HG02981 (cell line): Measurements from ENCODE around the gene PXDC1.
A peak's percentile ranks its signal among the peaks of the same experiment; 100 is the strongest.

Experiments
- ATAC-seq: cut with Tn5 transposase; IDR thresholded peaks from one replicate; pipeline ENCODE4 v1.9.1; 2021; ENCODE audit warnings: mild to moderate bottlenecking, moderate library complexity; ENCODE audit not compliant: unreplicated experiment

The PXDC1 gene

DNA sequence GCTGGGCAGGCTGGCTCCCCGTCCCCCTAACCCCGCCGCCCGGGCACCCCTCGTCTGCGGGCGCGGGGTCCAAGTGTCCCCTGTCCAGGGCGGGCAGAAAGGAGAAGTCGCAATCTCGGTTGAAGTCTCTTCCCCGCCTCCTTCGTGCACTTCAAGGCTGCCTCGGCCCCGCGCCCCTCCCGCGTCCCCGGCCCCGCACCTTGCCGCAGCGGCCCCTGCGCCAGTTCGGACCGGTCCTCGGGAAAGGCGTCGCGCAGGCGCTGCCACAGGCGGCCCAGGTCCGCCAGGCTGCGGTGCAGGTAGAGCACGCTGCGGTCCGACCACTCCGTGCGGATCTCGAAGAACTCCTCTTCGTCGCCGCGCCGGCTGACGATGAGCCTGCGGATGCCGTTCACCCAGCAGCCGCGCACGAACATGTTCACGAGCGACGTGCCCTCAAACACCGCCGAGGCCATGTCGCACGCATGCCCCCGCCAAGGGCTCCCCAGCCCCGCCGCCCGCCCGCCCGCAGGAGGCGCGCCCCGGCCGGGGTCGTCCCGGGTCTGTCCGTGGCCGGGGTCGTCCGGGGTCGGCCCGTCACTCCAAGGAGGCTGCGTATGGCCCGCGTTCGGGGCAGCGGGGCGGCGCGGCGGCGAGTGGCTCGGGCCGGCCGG is at the start of gene PXDC1:
PXDC1 (minus strand) TSS at position 637 of the 653 bp plus-strand sequence; CDS start at position 455, 182 bp downstream.
- ATAC-seq = peak; percentile 11

GRCh38 chr6:3800850-3801591 is 49.5 kb upstream of the PXDC1 start:
- no peak for ATAC-seq

DNA sequence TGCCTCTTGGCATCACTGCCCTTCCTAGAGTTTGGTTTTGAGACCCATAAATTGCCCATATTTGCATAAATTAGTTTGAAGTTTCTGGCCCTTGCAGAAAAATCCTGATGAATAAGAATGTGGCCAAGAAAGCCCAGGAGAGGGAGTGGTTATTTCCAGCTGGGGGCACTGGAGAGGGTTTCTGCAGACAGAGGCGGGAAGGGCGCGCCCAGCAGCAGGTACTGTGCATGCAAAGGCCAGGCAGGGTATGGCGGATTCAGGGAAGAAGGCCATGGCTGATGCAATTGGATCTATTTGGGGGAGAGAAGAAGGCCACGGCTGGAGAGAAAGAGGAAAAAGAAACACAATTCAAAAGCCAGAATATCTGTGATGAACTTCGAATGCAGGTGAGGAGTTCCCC is 48.2 kb upstream of the PXDC1 start:
- ATAC-seq = no peak

DNA sequence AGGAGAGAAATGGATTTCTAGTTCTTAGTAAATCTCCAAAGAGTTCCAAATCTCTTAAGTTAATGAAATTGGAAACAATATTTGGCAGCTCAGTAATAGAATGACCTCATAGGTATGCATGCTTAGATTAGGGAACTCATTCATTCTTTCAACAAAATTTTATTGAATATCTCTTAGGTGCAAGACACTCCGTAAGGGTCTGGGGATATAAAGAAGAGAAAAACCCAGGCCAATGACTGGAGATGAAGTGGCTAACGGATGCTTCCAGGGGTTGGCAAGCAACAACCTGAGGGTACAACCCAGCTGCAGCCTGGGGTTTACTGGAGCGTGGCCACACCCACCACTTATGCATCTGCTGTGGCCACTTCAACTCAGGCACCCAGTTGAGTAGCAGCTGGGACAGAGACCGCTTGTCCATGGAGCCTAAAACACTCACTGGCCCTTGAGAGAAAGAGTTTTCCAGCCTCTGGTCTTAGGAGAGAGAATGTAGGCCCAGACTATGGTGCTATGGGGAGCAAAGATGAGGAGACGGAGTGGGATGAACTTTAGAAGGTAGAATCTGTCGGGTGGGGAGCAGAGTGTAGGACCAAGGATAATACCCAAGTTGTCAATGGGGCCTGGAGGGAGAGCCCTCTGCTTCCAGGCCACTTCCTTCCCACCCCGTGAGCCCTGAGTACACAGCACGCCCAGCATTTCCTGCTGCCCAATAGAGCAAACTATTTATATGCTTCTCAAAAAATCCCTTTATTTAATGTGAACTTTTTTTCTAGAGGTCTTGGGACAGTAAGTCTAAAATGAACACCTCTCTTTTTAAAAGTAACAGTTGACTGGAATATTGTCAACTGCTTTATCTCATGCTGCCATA is 46.8 kb upstream of the PXDC1 start:
- ATAC-seq = no peak

DNA sequence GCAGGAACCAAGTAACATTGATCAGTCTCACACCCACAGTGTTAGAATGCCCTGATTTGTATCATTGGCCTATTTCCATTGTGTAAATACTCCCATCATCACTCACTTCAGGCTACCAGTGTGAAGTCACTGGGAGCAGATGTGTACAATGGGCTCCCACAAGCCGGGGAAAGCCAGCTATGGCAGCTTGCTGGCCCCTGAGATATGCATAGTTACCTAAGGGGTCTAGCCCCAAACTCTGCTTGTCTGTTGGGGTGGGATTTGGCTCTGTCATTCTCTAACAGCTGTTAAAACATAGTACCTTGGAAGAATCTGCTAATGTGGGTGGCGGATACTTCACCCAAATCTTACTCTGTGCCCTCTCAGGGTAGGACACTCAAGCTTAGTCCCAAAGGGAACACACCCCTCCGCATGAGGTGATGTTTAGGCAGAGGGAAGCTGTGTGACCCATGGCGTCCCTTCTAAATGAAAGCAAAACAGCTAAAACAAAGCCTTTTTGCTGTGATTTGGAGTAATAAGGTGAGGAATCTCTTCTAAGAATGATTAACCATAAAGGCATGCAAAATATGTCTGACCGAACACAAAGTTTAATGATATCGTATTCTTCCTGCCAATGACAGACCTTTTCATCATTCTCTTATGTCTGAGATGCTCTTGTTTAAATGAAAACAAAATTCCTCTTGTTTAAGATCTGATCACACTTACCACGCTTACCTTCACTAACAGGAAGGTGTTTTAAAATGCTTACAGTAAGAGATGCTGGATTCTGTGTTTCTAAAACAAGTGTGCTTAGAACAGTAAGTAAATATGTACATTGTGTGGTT is 45.9 kb upstream of the PXDC1 start:
- no peak for ATAC-seq

- ATAC-seq = no peak
These were observed 45.2 kb upstream of the PXDC1 start for GRCh38 chr6:3796719-3797041.

DNA sequence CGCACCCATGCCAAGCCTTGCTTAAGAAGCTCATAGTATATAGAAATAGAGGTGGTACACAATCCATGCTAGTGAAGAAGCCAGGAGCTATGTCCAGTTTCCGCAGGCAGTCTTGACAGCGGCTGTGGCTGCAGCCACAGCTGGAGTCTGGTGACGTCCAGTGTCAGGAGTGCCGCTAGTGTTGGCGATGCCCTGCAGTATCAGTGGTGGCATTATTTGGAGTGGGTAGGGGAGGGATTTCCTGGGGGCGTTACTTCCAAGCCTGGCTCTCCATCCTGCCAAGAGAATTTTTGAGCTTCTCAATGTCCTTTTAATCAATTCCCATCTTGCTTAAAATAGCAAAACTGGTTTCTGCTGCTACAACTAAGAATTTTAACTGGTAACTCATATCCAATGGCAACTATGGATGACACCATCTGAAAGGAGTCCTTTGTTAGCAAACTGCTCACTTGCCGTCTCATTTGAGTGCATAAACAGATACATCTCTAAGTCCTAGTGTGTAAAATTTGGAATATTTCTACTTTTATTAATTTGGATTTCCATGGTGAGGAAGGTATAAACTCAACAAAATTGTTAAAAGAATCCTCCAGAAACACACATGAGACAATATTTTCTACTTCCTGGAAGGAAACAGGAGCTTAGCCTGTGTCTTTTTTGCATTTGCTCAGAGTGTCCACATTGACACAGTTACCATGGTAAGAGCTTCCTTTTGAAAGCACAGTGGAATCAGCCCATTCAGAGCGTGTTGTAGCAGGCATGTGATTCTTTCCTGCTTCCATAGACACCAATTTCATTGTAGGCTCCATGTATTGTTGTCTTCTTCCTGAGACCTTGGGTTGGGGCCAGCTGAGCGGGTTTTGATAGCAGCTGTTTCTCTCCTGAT is 44.6 kb upstream of the PXDC1 start:
- ATAC-seq = no peak

DNA sequence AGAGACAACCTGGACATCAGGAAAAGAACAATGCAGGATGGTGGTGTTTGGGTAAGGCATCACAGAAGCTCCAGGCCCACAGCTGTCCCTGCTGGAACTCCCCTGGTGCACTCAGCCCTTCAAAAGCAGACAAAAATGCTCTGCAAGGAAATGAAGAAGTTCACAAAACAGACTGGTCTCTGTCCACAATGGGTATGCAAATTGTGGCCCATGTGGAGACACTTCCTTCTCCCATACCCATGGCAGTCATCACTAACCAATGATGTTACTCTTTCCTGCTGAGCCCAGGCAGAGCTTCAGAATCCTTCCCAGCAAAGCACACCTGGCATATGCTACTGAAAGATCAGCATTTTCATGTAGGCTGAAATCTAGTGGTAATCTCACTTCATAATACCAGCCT is 42.6 kb upstream of the PXDC1 start:
- peak; percentile 66 for ATAC-seq

DNA sequence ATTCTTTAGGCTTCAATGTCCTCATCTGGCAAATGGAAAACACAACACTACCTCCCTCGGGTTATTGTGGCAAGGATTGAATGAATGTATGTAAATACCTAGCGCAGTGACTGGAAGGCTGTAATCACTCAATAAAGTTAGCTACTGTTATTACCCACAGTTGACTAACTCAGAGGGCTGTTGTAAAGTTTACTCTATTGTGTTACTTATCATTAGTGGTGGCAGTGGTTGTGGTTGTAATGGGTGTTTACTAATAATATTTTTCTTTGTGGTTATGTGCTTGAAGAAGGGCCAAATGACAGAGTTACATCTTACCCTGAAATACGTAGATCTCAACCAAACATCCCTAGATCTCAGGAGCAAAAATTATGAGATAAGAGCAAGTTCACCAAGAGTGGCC is 42.0 kb upstream of the PXDC1 start:
- ATAC-seq = peak; percentile 41

- no peak for ATAC-seq
These were observed 40.2 kb upstream of the PXDC1 start for GRCh38 chr6:3791526-3792203.

DNA sequence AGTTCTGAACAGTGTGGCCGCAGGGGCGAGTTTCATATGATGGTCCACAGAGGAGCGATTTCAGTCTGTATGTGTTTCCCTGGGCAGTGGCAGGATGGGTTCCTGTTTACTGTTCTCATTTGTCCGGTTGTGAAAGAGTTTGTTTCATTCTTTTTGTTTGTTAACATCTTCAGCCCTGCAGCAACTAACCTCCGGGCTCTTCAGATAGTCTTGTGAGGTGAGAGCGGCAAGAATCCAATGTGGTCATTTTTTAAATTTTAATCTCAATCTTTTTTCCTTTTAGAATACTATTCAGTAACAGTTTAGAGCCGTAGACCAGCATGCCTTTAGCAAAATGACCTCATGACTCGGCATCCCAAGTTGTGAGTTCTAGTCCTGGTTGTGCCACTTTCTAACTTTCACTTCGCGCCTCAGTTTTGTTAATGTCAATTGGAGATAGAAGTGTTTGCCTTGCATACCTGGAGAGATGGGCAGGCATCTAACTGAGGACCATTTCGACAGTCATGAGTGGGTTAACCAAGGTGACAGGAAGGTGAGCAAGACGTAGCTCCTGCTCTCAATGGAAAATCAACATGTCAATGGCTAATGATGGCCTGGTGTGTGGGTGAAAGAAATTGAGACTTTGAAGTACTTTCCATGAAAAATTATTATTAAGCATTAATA is 38.5 kb upstream of the PXDC1 start:
- no peak for ATAC-seq

DNA sequence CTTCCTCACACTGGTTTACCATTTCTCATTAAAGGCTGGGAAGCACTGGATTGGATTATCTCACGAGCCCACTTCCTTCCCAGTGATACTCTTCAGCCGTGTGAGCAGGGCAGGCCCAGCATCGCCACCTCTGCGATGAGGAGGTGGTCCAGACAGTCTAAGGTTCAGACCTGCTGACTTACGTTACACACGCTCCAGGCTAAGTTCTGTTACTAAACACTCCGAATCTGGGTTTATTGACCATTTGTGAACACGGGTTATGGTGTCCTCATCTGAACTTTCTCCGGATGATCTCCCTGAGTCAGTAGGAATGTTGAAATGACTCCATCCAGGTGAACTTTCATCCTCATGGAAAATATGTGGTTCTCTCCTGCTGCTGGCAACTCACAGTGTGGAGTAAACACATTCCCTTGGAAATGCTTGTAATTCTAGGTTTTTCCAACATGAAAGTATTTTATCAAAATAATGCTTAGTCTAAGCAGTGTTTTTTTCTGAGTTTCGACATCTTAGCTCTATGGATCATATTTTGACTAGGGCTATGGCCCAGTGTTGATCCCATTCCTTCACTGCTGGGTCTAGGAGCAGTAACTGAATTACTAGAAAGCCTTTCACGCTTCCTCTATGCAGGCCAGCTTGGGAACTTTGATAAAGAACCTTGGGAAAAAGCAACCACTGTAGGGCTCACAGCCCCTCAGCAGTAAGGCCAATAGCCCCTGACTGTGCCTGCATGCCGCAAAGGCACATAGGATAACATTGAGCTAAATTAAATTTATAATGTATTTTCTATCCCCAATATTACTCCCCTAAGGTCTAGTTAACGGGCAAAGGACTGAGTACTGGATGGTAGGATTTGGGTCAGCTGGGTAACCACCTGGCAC is 37.7 kb upstream of the PXDC1 start:
- ATAC-seq = no peak

- ATAC-seq = no peak
These were observed 37.0 kb upstream of the PXDC1 start for GRCh38 chr6:3788408-3789017.

DNA sequence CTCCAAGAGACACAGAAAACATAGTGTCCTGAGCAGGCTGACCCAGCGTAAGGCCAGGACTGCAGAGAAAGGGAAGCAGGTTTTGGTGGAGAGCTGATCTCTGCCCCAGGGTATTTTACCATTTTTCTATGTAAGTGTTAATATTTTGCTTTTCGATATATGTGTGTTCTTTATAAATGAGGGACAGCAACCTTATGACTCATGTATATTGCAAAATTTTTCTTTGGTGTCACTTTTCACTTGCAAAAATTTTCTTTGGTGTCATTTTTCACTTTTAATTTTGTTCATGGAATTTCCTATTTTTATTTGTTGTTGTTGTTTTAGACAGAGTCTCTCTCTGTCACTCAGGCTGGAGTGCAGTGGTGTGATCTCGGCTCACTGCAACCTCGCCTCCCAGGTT is 34.6 kb upstream of the PXDC1 start:
- ATAC-seq = no peak

DNA sequence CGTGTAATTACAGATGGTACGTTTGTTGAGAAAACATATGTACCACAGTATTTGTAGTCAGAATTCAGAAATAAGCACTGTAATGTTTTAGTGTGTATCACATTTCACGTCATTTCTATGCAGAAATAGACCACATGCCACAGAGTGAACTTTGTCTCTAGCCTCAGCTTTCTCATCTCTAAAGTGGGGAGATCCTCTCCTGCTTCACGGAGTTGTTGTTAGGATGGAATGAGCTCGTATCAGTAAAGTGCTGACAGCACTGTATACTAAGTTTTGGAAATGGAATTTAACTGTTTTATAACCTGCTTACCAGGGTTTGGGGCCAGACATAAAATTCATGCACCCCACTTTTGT is 34.2 kb upstream of the PXDC1 start:
- ATAC-seq = no peak

- no peak for ATAC-seq
These were observed 33.6 kb upstream of the PXDC1 start for GRCh38 chr6:3784885-3785744.

GRCh38 chr6:3784423-3784822 is 32.9 kb upstream of the PXDC1 start:
- ATAC-seq = no peak
